BLaER1 (cell line): ENCODE measurements around the gene PTPRN2.
A peak's percentile ranks its signal among the peaks of the same experiment; 100 is the strongest.

Source experiments
- H3K27ac ChIP-seq: shearing (Covaris generic); formaldehyde crosslinking; 2 replicates; pipeline ENCODE4 v1.8.1; 2022
- H3K27me3 ChIP-seq: shearing (Covaris generic); formaldehyde crosslinking; 2 replicates; pipeline ENCODE4 v1.8.1; 2022
- H3K36me3 ChIP-seq: shearing (Covaris generic); formaldehyde crosslinking; 2 replicates; pipeline ENCODE4 v1.8.1; 2022
- H3K4me1 ChIP-seq: shearing (Covaris generic); formaldehyde crosslinking; 2 replicates; pipeline ENCODE4 v1.8.1; 2022
- H3K4me2 ChIP-seq: shearing (Covaris generic); formaldehyde crosslinking; 2 replicates; pipeline ENCODE4 v1.8.1; 2022
- H3K4me3 ChIP-seq: shearing (Covaris generic); formaldehyde crosslinking; 2 replicates; pipeline ENCODE4 v1.8.1; 2022
- H3K9ac ChIP-seq: shearing (Covaris generic); formaldehyde crosslinking; 2 replicates; pipeline ENCODE4 v1.8.1; 2022
- H3K9me3 ChIP-seq: shearing (Covaris generic); formaldehyde crosslinking; 2 replicates; pipeline ENCODE4 v1.8.1; 2022
- H4K20me1 ChIP-seq: shearing (Covaris generic); formaldehyde crosslinking; 2 replicates; pipeline ENCODE4 v1.8.1; 2022
- Cebpa-rat ChIP-seq: shearing (Covaris generic); IDR thresholded peaks from 2 replicates; pipeline ENCODE4 v1.8.1; 2022

Gene PTPRN2

DNA sequence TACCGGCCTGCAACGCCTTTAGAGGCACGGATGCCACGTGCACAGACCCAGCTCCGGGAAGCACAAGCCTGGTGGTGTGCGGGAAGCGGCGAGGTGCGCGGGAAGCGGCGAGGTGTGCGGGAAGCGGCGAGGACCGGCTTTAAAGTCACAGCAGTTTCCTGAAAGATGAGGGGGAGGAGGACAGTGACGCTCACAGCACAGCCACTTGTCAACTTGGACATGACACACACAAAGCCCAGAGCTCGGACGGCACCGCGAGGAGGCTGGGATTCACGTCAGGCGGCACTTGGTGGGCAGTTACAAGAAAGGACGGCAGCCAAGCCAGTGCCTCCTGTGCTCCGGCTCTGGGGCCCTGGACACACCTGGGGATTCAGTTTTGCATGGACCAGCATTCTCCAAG is 724.9 kb downstream of the PTPRN2 start:
- Histone ChIP-seq H3K36me3 (no peaks in the 10 kb centered on the region; the same call in 1 of the 2 replicates), H3K4me2 (no peak overlapping the region), H3K4me1 (no peaks in the 10 kb centered on the region), H3K4me3 (no peak overlapping the region), H3K27ac (no peak overlapping the region), H4K20me1 (no peaks in the 10 kb centered on the region), H3K9me3 (peaks cover 6% of the 10 kb centered on the region), H3K9ac (no peak overlapping the region), H3K27me3 (no peaks in the 10 kb centered on the region)
- TF ChIP-seq Cebpa-rat: no peak

DNA sequence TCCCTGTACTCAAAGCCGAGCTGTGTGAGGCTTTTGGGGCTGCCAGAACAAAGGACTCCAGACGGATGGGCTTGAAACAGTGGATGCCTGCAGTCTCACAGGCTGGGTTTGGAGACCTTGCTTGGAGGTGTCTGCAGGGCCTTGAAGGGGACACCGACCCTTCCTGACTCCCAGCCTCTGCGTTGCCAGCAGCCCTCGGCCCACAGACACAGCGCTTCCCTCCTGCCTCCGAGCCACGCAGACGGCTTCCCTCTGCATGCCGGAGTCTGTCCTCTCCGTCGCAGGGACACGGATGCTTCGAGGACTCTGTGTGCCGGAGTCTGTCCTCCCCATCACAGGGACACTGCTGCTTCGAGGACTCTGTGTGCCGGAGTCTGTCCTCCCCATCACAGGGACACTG is 726.1 kb downstream of the PTPRN2 start:
- no peak overlapping the region for H3K27ac ChIP-seq
- H3K9me3 ChIP-seq: no peaks in the 10 kb centered on the region
- H4K20me1 ChIP-seq: no peaks in the 10 kb centered on the region
- no peak overlapping the region for H3K9ac ChIP-seq
- H3K4me1 ChIP-seq: no peaks in the 10 kb centered on the region
- no peak overlapping the region for H3K4me2 ChIP-seq
- no peak overlapping the region for H3K4me3 ChIP-seq
- no peak for TF ChIP-seq Cebpa-rat
- no peaks in the 10 kb centered on the region for H3K27me3 ChIP-seq
- H3K36me3 ChIP-seq: no peaks in the 10 kb centered on the region; the same call in 1 of the 2 replicates

DNA sequence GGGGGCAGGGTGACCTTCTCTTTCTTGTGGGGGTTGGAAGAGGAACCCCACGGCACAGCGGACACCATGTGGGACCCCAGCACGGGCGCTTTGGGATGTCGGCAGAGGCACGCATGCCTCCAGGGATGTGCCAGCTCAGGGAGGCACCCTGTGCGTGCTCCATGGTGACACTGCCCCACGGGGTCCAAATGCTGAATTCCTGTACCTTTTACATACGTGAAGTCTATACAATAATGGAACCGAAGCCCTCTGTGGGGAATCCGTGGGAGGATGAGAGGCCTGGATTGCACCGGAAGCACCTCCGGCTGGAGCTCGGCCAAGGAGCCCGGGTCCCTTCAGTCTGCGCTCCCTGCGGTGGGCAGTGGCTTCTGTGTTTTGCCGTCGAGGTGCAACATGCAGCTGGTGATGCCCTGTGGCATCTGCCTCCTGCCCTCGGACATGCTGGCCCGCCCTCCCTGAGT is 726.6 kb downstream of the PTPRN2 start:
- no peaks in the 10 kb centered on the region for H4K20me1 ChIP-seq
- TF ChIP-seq Cebpa-rat: no peak
- H3K27ac ChIP-seq: no peak overlapping the region
- no peak overlapping the region for H3K4me2 ChIP-seq
- H3K4me1 ChIP-seq: peaks cover 3% of the 10 kb centered on the region
- no peaks in the 10 kb centered on the region for H3K9me3 ChIP-seq
- no peaks in the 10 kb centered on the region for H3K27me3 ChIP-seq
- no peak overlapping the region for H3K9ac ChIP-seq
- no peak overlapping the region for H3K4me3 ChIP-seq
- H3K36me3 ChIP-seq: no peaks in the 10 kb centered on the region; the same call in 1 of the 2 replicates

DNA sequence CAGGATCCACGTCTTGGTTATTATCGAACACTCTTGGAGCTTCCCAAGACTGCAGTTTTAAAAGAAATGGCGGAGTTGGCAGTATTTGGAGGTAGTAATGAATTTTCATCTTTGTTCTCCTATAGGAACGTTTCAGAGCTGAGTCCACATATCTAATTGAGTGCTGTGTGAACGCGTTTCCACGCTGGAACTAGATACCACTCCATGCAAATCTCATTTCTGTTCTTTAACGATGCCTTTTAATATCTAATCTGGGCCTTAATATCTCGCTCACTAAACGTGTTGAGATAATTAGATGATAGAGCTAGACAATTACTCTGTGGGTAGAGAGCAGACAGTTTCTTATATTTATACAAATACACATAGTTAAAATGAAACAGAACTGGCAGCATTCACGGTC is 727.2 kb downstream of the PTPRN2 start:
- Histone ChIP-seq H4K20me1 (no peaks in the 10 kb centered on the region), H3K27ac (no peak overlapping the region), H3K9ac (no peak overlapping the region), H3K4me1 (peaks cover 10% of the 10 kb centered on the region), H3K27me3 (no peaks in the 10 kb centered on the region), H3K4me2 (no peak overlapping the region), H3K9me3 (no peaks in the 10 kb centered on the region), H3K36me3 (no peaks in the 10 kb centered on the region; the same call in 1 of the 2 replicates), H3K4me3 (no peak overlapping the region)
- no peak for TF ChIP-seq Cebpa-rat

DNA sequence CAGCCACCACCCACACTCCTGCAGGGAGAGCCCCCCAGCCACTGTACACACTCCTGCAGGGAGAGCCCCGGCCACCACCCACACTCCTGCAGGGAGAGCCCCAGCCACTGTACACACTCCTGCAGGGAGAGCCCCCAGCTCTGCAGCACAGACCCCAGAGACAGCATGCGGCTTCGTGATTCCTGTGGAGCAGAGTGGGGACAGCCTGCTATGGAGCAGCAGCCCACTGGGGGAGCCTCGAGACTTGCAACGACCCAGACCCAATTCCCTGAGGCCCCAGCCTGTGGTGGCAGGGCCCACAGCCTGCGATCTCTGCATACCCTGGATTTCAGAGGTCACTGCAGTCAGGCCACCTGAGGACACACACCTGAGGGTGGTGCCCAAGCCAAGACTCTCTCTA is 727.7 kb downstream of the PTPRN2 start:
- no peak for TF ChIP-seq Cebpa-rat
- H3K9me3 ChIP-seq: no peaks in the 10 kb centered on the region

DNA sequence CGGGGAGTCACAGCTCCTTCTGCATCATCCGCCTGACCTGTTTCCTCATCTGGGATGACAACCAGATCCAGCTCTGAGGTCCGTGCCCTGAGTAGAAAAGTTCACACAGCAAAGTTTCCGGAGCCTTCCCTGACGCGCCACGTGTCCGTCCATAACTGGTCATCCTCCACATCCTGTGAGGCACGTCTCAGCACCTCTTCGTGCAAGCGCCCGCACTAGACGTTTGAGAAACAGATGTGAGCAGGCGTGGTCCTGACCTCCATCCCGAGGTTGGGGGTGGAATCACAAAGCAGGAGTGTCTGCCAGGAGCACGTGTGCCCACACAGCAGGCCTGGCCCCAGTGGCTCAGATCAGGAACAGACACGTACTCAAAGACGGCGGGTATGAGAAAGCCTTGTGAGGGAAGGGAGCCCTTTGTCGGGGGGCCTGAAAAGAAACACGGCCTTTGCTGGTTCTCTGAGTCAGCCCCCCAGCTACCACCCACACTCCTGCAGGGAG is 730.0 kb downstream of the PTPRN2 start:
- H3K4me3 ChIP-seq: no peak overlapping the region
- no peaks in the 10 kb centered on the region for H3K36me3 ChIP-seq
- no peak for TF ChIP-seq Cebpa-rat
- no peaks in the 10 kb centered on the region for H3K9me3 ChIP-seq
- H3K4me1 ChIP-seq: peaks cover 34% of the 10 kb centered on the region
- H3K9ac ChIP-seq: no peak overlapping the region
- H3K27ac ChIP-seq: no peak overlapping the region
- no peak overlapping the region for H3K4me2 ChIP-seq
- no peaks in the 10 kb centered on the region for H3K27me3 ChIP-seq
- H4K20me1 ChIP-seq: no peaks in the 10 kb centered on the region

More for the DNA sequence above, 727.7 kb downstream of the PTPRN2 start:
- H3K27me3 ChIP-seq: no peaks in the 10 kb centered on the region
- no peak overlapping the region for H3K4me3 ChIP-seq
- H3K9ac ChIP-seq: no peak overlapping the region
- no peaks in the 10 kb centered on the region for H4K20me1 ChIP-seq
- no peaks in the 10 kb centered on the region; the same call in 1 of the 2 replicates for H3K36me3 ChIP-seq
- H3K4me2 ChIP-seq: 0 out of 2 replicates have a peak overlapping the region, but pooled peaks have one; percentile 1
- peaks cover 15% of the 10 kb centered on the region for H3K4me1 ChIP-seq
- H3K27ac ChIP-seq: no peak overlapping the region

DNA sequence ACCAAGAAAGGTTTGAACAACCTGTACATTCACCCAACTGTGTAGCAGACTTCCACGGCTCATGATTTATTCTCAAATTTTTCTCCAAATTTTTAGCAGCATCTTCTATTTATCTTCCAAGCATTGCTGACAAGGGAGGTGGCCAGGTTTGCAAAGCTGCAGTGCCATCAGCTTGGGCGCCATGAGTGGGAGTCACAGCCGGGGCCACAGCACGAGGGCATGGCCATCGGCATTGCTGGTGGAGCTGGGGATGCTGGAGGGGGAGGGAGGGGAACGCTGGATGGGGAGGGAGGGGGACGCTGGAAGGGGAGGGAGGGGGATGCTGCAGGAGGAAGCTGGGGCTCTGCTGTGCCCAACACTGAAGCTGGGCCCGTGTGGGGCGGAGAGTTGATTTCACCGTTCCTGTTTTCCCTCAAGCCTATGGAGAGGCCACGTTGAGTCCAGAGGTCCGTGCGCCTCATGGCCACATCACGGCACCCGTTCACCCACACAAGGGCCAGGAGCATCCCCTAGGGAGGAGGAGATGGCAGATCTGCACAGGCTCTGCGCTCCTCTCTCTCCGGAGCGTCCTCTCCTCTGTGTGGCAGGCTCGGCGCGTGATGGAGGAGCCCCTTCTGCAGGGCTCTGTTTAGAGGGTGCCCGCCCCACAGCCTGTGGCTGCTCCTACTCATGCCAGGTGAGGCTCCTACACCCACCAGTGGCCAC is 730.6 kb downstream of the PTPRN2 start:
- H3K9ac ChIP-seq: no peak overlapping the region
- no peaks in the 10 kb centered on the region for H3K36me3 ChIP-seq
- H4K20me1 ChIP-seq: no peaks in the 10 kb centered on the region
- no peak overlapping the region for H3K27ac ChIP-seq
- no peaks in the 10 kb centered on the region for H3K9me3 ChIP-seq
- peaks cover 39% of the 10 kb centered on the region for H3K4me1 ChIP-seq
- no peaks in the 10 kb centered on the region for H3K27me3 ChIP-seq
- H3K4me3 ChIP-seq: no peak overlapping the region
- no peak for TF ChIP-seq Cebpa-rat
- no peak overlapping the region for H3K4me2 ChIP-seq

DNA sequence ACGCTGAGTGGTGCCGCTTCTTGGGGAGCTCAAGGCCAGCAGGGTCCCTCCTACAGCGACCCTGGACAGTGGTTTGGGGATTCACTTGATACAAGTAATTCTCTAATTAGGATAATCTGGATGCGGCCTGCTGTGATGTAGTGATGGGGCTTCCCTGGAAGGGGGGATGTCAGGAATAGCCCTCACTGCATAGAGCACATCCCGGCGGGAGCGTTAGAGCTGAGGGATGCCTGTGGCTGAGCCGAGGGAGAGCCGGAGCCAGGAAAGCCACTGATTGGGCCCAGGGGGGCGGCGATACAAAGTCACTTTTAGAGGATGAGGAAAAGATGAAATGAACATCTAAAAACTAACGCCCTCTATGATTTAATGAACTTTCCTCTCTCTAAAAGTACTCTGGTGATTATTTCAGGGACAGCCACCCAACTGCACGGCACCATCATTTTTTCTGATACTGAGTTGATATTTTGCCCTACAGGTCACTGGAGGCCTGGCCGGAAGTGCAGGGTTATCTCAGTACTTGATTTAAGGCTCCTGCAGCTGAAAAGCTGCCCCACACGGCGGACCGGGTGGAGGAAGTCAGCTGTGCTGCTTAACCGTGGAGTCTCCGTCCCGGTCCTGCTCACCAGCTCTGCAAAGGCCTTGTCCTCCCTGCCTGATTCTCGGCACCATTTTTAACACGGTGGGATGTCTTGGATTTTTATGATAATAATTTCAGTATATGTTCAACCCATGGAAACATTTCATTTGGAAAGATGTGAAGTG is 732.0 kb downstream of the PTPRN2 start:
- Histone ChIP-seq H3K27ac (peak overlapping the region; percentile 82), H3K27me3 (no peaks in the 10 kb centered on the region), H3K36me3 (no peaks in the 10 kb centered on the region), H3K9ac (peak overlapping the region; percentile 60; the same call in 1 of the 2 replicates), H4K20me1 (no peaks in the 10 kb centered on the region), H3K4me1 (peaks cover 49% of the 10 kb centered on the region), H3K9me3 (no peaks in the 10 kb centered on the region), H3K4me3 (peak overlapping the region; percentile 50), H3K4me2 (peak overlapping the region; percentile 89)
- TF ChIP-seq Cebpa-rat: no peak

DNA sequence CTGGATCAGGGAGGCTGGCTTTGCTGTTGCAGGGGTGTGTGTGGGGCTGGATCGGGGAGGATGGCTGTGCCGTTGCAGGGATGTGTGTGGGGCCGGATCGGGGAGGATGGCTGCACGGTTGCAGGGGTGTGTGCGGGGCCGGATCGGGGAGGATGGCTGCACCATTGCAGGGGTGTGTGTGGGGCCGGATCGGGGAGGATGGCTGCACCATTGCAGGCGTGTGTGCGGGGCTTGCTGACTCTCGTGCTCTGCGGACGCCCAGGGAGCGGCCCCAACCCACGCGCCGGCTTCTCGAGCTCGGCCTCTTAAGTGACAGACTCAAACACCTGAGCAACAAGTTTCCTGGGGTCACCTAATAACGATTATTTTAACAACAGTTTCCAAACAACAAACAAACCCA is 732.6 kb downstream of the PTPRN2 start:
- Histone ChIP-seq H3K27ac (peak overlapping the region; percentile 82), H3K4me1 (peaks cover 49% of the 10 kb centered on the region), H4K20me1 (no peaks in the 10 kb centered on the region), H3K9ac (peak overlapping the region; percentile 60), H3K4me2 (peak overlapping the region; percentile 89), H3K4me3 (peak overlapping the region; percentile 50), H3K27me3 (no peaks in the 10 kb centered on the region), H3K36me3 (no peaks in the 10 kb centered on the region), H3K9me3 (no peaks in the 10 kb centered on the region)
- no peak for TF ChIP-seq Cebpa-rat
